Endometrium (tissue), 2 donors: ENCODE measurements around the gene SLC4A4.

Experiments
- FAIRE-seq: peaks from 2 replicates; lab custom pipeline; 2012; peaks lifted over from hg19 to GRCh38; lab: Jason Lieb, UNC
- donor health status: control.
- donor health status: control.

Gene SLC4A4

GRCh38 chr4:71473541-71474240 is 134.9 kb downstream of the SLC4A4 start:
- FAIRE-seq, result no peak

DNA sequence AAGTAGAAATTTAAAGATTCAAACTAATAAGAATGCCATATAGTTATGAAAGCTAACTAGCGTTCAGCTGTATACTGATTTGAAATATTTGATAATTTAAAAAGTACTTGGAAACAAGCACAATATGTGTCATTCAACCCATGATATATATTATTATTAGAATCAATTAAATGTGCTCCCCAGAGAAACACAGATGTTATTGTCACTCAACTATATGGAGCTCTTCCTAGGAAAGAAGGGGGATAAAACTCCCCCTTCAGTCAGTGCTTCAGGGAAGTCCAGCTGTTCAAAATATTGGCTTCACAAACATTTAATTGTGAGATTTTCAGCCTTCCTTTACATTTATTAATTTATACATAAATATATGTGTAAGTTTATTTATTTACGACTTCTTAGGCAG is 135.9 kb downstream of the SLC4A4 start:
- FAIRE-seq, result no peak

GRCh38 chr4:71476240-71476639 is 137.4 kb downstream of the SLC4A4 start:
- FAIRE-seq, result no peak

- FAIRE-seq, result no peak
Measured at GRCh38 chr4:71486550-71487343, 147.9 kb downstream of the SLC4A4 start.

- FAIRE-seq, result no peak
Measured at GRCh38 chr4:71487344-71487920, 148.6 kb downstream of the SLC4A4 start.

- no peak for FAIRE-seq
Measured at GRCh38 chr4:71494539-71494938, 155.7 kb downstream of the SLC4A4 start.

DNA sequence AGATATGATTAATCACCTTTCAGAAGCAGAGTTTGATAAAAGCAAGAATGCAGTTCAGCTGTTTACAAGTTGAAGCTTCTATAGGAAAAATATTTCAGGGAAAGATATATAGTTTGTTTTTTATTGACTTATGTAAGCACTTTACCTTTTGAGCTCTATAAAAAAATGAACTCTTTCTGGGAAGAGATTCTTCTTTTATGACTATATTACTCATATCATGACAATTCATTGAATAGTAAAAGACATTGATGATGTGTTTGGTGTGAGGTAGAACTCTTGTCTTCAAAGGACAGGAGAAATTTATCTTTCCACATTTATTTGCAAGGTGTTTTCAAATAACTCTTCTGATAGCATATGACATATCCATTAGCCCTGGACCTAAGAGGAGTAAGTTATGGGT is 156.6 kb downstream of the SLC4A4 start:
- no peak for FAIRE-seq

GRCh38 chr4:71497078-71497477 is 158.3 kb downstream of the SLC4A4 start:
- no peak for FAIRE-seq

GRCh38 chr4:71498002-71498401 is 159.2 kb downstream of the SLC4A4 start:
- no peak for FAIRE-seq

- FAIRE-seq, result no peak
Measured at GRCh38 chr4:71498625-71499024, 159.8 kb downstream of the SLC4A4 start.

- no peak for FAIRE-seq
Measured at GRCh38 chr4:71501992-71502391, 163.2 kb downstream of the SLC4A4 start.

DNA sequence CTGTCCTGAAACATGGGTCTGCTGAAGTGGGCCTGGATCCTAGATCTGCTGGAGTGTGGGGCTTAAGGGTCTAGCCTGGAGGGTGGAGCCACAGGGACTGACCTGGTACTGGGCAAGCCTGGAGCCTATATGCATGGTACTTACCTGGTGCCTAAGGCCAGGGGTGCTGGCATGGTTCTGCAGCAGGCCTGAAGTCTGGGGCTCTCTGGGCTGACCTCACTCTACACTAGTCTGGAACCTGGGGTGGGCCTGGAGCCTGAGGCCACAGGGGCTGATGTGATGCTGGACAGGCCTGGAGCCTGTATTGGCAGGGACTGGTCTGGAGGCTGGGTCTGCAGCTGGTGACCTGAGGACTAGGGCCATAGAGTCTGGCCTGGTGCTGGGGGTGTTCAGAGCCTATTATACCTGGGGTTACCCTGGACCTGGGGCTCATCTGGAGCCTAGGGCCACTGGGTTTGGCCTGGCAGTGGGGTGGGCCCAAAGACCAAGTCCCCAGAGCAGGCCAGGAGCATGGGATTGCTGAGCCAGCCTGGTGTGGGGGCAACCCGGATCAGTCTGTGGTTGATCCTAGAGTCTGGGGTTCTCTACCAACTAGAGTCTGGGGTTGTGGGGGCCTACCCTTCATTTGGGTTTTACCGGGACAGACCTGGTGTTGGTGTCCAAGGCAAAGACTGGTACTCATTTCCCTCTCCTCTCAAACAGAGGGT is 179.6 kb downstream of the SLC4A4 start:
- FAIRE-seq, result no peak

- no peak for FAIRE-seq
Measured at GRCh38 chr4:71520308-71520707, 181.5 kb downstream of the SLC4A4 start.

GRCh38 chr4:71520850-71521249 is 182.0 kb downstream of the SLC4A4 start:
- no peak for FAIRE-seq

DNA sequence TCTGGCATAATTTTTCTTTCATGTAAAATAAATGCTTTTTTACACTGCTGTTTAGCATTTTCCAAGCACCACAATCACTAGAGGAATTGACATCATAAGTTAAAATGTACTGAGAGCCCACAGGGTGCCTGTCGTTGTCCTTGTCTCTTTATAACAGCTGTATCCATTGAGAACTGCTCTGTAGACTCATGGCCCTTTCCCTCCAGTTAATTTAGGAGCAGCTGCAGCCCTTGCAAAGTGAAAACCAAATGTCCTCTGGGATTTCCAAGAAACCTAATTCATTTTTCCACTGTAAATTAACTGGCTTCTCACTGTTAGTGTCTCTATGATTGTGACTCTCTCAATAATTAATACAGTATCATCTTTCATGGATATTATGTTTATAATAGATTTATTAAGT is 185.9 kb downstream of the SLC4A4 start:
- FAIRE-seq, result no peak

- no peak for FAIRE-seq
Measured at GRCh38 chr4:71526637-71527406, 188.0 kb downstream of the SLC4A4 start.

- no peak for FAIRE-seq
Measured at GRCh38 chr4:71532407-71532806, 193.6 kb downstream of the SLC4A4 start.

DNA sequence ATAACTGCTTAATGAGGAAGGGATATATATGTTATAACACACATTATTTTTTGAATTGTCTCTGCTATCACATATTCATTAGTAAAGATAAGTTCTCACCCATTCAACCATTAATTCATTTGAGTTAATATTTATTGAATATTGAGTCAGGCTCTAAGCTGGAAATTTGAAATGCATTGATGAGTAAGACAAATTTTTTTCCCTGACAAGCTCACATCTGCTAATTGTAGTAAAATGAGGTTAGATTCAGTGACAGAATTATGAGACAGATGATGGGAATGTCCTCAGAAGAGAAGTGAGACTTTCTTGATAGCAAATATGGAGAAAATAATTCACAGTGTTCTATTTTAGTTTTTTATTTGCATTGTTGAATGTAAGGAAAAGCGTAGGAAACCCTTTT is 194.3 kb downstream of the SLC4A4 start:
- FAIRE-seq, result no peak

DNA sequence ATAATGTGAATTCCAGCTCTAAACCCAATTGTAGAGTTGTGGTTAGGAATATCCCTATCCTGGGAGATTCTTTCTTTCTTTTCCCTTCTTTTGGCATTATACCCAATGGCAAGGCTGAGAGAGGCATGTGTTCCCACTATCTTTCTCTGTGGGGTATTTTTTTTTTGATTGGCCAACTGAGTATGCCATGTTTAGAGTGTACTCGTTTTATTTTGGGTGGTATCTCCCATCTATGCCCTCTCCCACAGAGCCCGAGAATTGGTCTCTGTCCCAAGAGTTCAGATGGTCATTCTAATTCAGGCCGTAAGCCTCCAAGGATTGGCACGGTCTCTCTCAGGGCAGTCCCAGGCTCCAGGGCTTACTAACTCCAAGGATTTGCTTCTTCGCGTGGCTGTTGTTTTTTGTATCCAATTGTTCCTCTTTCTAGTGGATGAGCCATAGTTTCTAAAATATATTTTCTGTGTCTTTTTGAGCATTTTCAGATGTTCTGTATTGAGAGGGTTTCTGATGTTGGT is 198.8 kb downstream of the SLC4A4 start:
- FAIRE-seq, result no peak

DNA sequence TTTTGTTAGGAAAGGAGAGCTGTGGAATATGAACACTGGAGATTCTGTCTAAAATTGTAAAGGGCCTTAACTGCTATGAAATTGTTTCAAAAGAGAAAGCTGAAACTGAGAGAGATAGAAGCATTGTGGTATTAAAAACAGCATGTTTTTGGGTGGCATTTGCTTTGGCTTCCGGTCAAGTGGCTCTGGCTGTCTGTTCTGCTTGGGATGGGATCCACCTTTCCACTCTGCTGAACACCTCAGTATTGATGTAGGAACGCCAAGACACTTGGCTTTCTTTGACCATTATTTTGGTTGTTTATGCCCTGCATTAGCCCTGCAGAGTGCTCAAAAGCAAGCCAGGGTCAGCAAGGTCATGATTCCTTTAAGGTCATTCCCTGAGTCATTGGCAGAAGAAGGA is 199.7 kb downstream of the SLC4A4 start:
- no peak for FAIRE-seq

GRCh38 chr4:71540749-71541269 is 202.0 kb downstream of the SLC4A4 start:
- no peak for FAIRE-seq
